ENCODE measurements around the gene ARL6IP4. TPM values are rescaled to one million over a fixed set of nuclear protein-coding genes. Genes with fewer than 3 reads are reported as not detected.

Gene ARL6IP4
- total RNA-seq, 1 experiment from 2014 or later, result 189 TPM

GRCh38 chr12:123022846-123023245 is 42.4 kb downstream of the ARL6IP4 start:
- CTCF ChIA-PET, result interaction anchor here (0.6 kb wide), 1 partner anchor 62 kb away, joined by 4 read pairs; no protein-coding TSS in a partner anchor
- no peaks in the 10 kb centered on the region for H3K9me3 ChIP-seq (ENCODE audit: low read depth, low read length, poor library complexity, severe bottlenecking)
- POLR2A ChIA-PET (ENCODE audit: low non-redundant PET), result no interaction called here
- intact Hi-C loops (cut with micrococcal nuclease; ENCODE audit: unreplicated experiment), result no loop called here
- TF ChIP-seq, protein P1, sequence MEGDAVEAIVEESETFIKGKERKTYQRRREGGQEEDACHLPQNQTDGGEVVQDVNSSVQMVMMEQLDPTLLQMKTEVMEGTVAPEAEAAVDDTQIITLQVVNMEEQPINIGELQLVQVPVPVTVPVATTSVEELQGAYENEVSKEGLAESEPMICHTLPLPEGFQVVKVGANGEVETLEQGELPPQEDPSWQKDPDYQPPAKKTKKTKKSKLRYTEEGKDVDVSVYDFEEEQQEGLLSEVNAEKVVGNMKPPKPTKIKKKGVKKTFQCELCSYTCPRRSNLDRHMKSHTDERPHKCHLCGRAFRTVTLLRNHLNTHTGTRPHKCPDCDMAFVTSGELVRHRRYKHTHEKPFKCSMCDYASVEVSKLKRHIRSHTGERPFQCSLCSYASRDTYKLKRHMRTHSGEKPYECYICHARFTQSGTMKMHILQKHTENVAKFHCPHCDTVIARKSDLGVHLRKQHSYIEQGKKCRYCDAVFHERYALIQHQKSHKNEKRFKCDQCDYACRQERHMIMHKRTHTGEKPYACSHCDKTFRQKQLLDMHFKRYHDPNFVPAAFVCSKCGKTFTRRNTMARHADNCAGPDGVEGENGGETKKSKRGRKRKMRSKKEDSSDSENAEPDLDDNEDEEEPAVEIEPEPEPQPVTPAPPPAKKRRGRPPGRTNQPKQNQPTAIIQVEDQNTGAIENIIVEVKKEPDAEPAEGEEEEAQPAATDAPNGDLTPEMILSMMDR (conservative IDR thresholded peaks at IDR 0.05; ENCODE audit: low read depth, low read length), result no peak
- TF ChIP-seq EZH2 (IDR thresholded peaks at IDR 0.05; ENCODE audit: borderline replicate concordance, low read depth, low read length, poor library complexity, severe bottlenecking), result no peak
- no TSS peak for BruUV-seq (replicated peaks)
- H3K27me3 ChIP-seq (replicated peaks; ENCODE audit: insufficient read depth, low read depth, low read length, poor library complexity), result no peaks in the 10 kb centered on the region
- no peaks in the 10 kb centered on the region for H3K4me1 ChIP-seq (ENCODE audit: insufficient read depth, low read length, poor library complexity, severe bottlenecking)
- DNase-seq (ENCODE audit: low spot score), result no peak
- H3K27ac ChIP-seq (ENCODE audit: low read depth, low read length, poor library complexity, severe bottlenecking), result no peak overlapping the region
- H3K4me3 ChIP-seq (ENCODE audit: low read depth, low read length, poor library complexity, severe bottlenecking), result no peak overlapping the region
- H3K36me3 ChIP-seq (ENCODE audit: insufficient read depth, low read length, poor library complexity, severe bottlenecking), result no peaks in the 10 kb centered on the region

DNA sequence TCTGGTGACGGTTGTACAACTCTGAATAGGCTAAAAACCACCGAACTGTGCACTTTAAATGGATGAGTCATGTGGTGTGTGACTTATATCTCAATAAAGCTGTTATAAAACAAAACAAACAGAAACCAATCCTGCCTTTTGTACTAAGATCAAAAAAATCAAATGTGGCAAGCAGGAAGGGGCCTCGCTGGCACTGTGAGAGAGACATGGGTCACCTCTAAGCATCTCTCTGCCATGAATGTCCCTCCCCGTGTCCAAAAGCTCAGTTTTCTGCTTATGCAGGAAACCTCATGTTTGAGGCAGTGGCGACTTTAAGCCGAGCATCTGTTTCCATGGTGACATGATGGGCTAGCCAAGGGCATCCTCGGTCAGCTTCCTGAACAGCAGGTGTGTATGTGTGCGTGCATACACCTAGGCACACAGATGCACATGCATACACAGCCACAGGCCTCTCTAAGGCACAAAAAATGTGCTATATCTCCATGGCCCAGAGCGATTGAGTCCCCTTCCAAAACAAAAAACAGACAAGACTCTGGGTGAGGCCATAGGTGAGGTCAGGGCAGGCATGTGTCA is 44.4 kb downstream of the ARL6IP4 start:
- Histone ChIP-seq H3K4me1 (ENCODE audit: insufficient read depth, low read length, poor library complexity, severe bottlenecking) (no peaks in the 10 kb centered on the region), H3K27me3 (replicated peaks; ENCODE audit: insufficient read depth, low read depth, low read length, poor library complexity) (no peaks in the 10 kb centered on the region), H3K36me3 (ENCODE audit: insufficient read depth, low read length, poor library complexity, severe bottlenecking) (no peaks in the 10 kb centered on the region), H3K4me3 (ENCODE audit: low read depth, low read length, poor library complexity, severe bottlenecking) (no peak overlapping the region), H3K9me3 (ENCODE audit: low read depth, low read length, poor library complexity, severe bottlenecking) (no peaks in the 10 kb centered on the region), H3K27ac (ENCODE audit: low read depth, low read length, poor library complexity, severe bottlenecking) (no peak overlapping the region)
- DNase-seq (ENCODE audit: low spot score), result no peak
- CTCF ChIA-PET, result no interaction called here
- intact Hi-C loops (cut with micrococcal nuclease; ENCODE audit: unreplicated experiment), result no loop called here
- POLR2A ChIA-PET (ENCODE audit: low non-redundant PET), result no interaction called here
- TF ChIP-seq, protein P1 (conservative IDR thresholded peaks at IDR 0.05; ENCODE audit: low read depth, low read length), result no peak
- no peak for TF ChIP-seq EZH2 (IDR thresholded peaks at IDR 0.05; ENCODE audit: borderline replicate concordance, low read depth, low read length, poor library complexity, severe bottlenecking)
- no TSS peak for BruUV-seq (replicated peaks)

DNA sequence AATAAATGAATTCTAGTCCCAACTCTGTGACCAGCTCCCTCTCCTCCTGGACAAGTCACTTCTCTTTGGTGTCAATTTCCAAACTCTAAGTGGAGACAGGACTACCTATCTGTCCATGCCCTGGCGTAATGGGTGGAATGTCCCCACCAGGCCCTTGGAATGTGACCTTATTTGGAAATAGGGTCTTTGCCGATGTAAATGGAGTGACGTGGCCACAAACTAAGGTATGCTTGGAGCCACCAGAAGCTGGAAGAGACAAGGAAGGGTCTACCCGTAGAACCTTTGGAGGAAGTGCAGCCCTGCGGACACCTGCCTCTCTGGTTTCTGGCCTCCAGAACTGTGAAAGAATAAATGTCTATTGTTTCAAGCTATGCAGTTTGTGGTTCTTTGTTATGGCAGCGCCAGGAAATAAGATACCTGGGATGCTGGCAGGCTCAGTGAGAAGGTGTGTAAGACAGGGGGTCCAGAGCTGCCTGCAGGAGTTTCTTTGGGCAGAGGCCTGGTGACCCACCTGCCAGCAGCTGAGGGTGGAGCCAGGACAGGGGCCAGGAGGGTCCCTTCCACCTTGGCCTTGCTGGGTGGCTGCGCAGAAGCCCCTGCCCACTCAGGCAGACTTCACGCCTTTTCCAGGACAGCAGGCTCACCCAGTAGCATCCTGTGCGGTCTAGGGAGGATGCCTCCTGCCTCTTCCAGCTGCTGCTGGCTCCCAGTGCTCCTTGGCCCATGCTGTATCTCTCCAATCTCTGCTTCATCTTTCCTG is 45.8 kb downstream of the ARL6IP4 start:
- no TSS peak for BruUV-seq (replicated peaks)
- POLR2A ChIA-PET (ENCODE audit: low non-redundant PET), result no interaction called here

More for the DNA sequence above, 45.8 kb downstream of the ARL6IP4 start:
- intact Hi-C loops (cut with micrococcal nuclease; ENCODE audit: unreplicated experiment), result no loop called here
- H3K4me1 ChIP-seq (ENCODE audit: insufficient read depth, low read length, poor library complexity, severe bottlenecking), result no peaks in the 10 kb centered on the region
- H3K27ac ChIP-seq (ENCODE audit: low read depth, low read length, poor library complexity, severe bottlenecking), result no peak overlapping the region
- H3K36me3 ChIP-seq (ENCODE audit: insufficient read depth, low read length, poor library complexity, severe bottlenecking), result no peaks in the 10 kb centered on the region
- DNase-seq (ENCODE audit: low spot score), result no peak
- H3K27me3 ChIP-seq (replicated peaks; ENCODE audit: insufficient read depth, low read depth, low read length, poor library complexity), result no peaks in the 10 kb centered on the region
- no peak overlapping the region for H3K4me3 ChIP-seq (ENCODE audit: low read depth, low read length, poor library complexity, severe bottlenecking)
- TF ChIP-seq, protein P1 (conservative IDR thresholded peaks at IDR 0.05; ENCODE audit: low read depth, low read length), result no peak
- TF ChIP-seq EZH2 (IDR thresholded peaks at IDR 0.05; ENCODE audit: borderline replicate concordance, low read depth, low read length, poor library complexity, severe bottlenecking), result no peak
- CTCF ChIA-PET, result no interaction called here
- H3K9me3 ChIP-seq (ENCODE audit: low read depth, low read length, poor library complexity, severe bottlenecking), result no peaks in the 10 kb centered on the region

All from A673 (cell line).